K562 (cell line): ENCODE data around the gene ELOVL4. TPM values are rescaled to one million over a fixed set of nuclear protein-coding genes. Genes with fewer than 3 reads are reported as not detected.

Experiments used
- ATAC-seq: fragments of 200-7000 bp; cut with Tn5 transposase; 3 replicates; pipeline ENCODE4 v1.9.1; 2020; ENCODE audit warnings: moderate library complexity
- BruUV-seq: library from RNA; stranded (reverse); fragments of 400-500 nt; replicated peaks from 2 replicates; lab custom pipeline; 2021; lab: Mats Ljungman, UMichigan
- CTCF ChIA-PET: fragments of 300-600 bp; formaldehyde crosslinking; extraction: SDS; loops from one replicate; lab custom pipeline; 2021; ENCODE audit warnings: low intra/inter-chr PET ratio; lab: Yijun Ruan, JAX
- POLR2A ChIA-PET: fragments of 300-600, 350-650 bp; sonication (Branson Sonifier 250); formaldehyde crosslinking; extraction: SDS; loops from one replicate; lab custom pipeline; 2021; ENCODE audit warnings: antibody characterized with exemption, inconsistent platforms; lab: Yijun Ruan, JAX
- DNase-seq, 4 experiments: peaks; one replicate each; pipeline versions ENCODE4 v3.0.0 to v3.0.0-alpha.2; 2011 to 2018; ENCODE audit warnings: low spot score in 3 of 4, mixed read lengths in 3 of 4; ENCODE audit errors: extremely low read depth in 1 of 4
- FAIRE-seq: peaks from 2 replicates; lab custom pipeline; 2011; peaks lifted over from hg19 to GRCh38; lab: Jason Lieb, UNC
- H2AFZ ChIP-seq: 2 replicates; pipeline ENCODE4 v1.6.0; 2011; ENCODE audit warnings: low read depth, low read length, control low read depth, inconsistent platforms
- H3K27ac ChIP-seq: fragments of 200-600 bp; 3 replicates; pipeline ENCODE4 v1.8.0; 2011; ENCODE audit warnings: low read depth, mild to moderate bottlenecking, control low read depth, inconsistent platforms, low read length, moderate library complexity, mixed read lengths; ENCODE audit errors: extremely low read depth
- H3K27me3 ChIP-seq, 2 experiments: fragments of 300-600 bp in 1 of 2; 2 replicates in 1 of 2; 3 replicates in 1 of 2; pipeline versions ENCODE4 v1.6.0 to v1.8.0; 2011; ENCODE audit warnings: inconsistent platforms in 2 of 2, low read length in 2 of 2, mild to moderate bottlenecking in 1 of 2, mixed read lengths in 1 of 2, moderate library complexity in 1 of 2; ENCODE audit not compliant: control insufficient read depth in 2 of 2, insufficient read depth in 2 of 2
- H3K36me3 ChIP-seq: fragments of 300-600 bp; 3 replicates; pipeline ENCODE4 v1.8.0; 2011; ENCODE audit warnings: mild to moderate bottlenecking, low read length, inconsistent platforms; ENCODE audit not compliant: control insufficient read depth, insufficient read depth
- H3K4me1 ChIP-seq, 2 experiments: fragments of 200-600 bp in 1 of 2; replicated peaks in 1 of 2; 2 replicates in 1 of 2; 3 replicates in 1 of 2; pipeline versions ENCODE4 v1.5.1 to v1.8.0; 2011; ENCODE audit warnings: inconsistent platforms in 2 of 2, low read length in 2 of 2, mild to moderate bottlenecking in 1 of 2, mixed read lengths in 1 of 2, moderate library complexity in 1 of 2; ENCODE audit not compliant: control insufficient read depth in 2 of 2, insufficient read depth in 2 of 2
- H3K4me2 ChIP-seq: 2 replicates; pipeline ENCODE4 v1.6.1; 2011; ENCODE audit warnings: low read length, control low read depth, inconsistent platforms, mixed read lengths; ENCODE audit not compliant: insufficient read depth
- H3K4me3 ChIP-seq: fragments of 200-600 bp; sonication (generic), shearing (Covaris generic); 2 replicates; pipeline ENCODE4 v1.5.1; 2016; ENCODE audit warnings: control low read depth, inconsistent platforms
- H3K79me2 ChIP-seq: fragments of 200-600 bp; 3 replicates; pipeline ENCODE4 v1.8.0; 2011; ENCODE audit warnings: low read length, inconsistent platforms; ENCODE audit not compliant: control insufficient read depth, insufficient read depth
- H3K9ac ChIP-seq, 2 experiments: 2 replicates each; pipeline versions ENCODE4 v1.6.0 to v1.6.1; 2011; ENCODE audit warnings: low read depth in 2 of 2, low read length in 2 of 2, control low read depth in 1 of 2, inconsistent platforms in 1 of 2, mild to moderate bottlenecking in 1 of 2, mixed read lengths in 1 of 2; ENCODE audit not compliant: insufficient read depth in 1 of 2
- H3K9me1 ChIP-seq: one replicate; pipeline ENCODE4 v1.6.0; 2011; ENCODE audit warnings: inconsistent platforms, mild to moderate bottlenecking, low read length, moderate library complexity; ENCODE audit not compliant: control insufficient read depth, insufficient read depth
- H3K9me3 ChIP-seq: replicated peaks from 2 replicates; pipeline ENCODE4 v1.5.1; 2011; ENCODE audit warnings: low read depth, low read length, inconsistent platforms; ENCODE audit not compliant: control insufficient read depth, insufficient read depth
- H4K20me1 ChIP-seq: replicated peaks from 2 replicates; pipeline ENCODE4 v1.6.1; 2011; ENCODE audit warnings: low read length, inconsistent platforms, mixed read lengths; ENCODE audit not compliant: control insufficient read depth, insufficient read depth
- CHD2 ChIP-seq: IDR thresholded peaks from 2 replicates; pipeline ENCODE4 v1.6.1; 2011; ENCODE audit warnings: low read depth, low read length
- CREBBP ChIP-seq: IDR thresholded peaks from one replicate; pipeline ENCODE4 v1.6.1; 2012; ENCODE audit warnings: low read depth, mild to moderate bottlenecking, control low read depth, inconsistent platforms, low read length
- DPF2 ChIP-seq: fragments of 450-650 bp; IDR thresholded peaks from 2 replicates; pipeline ENCODE4 v1.6.1; 2016
- FOXA1 ChIP-seq: fragments of 450-650 bp; IDR thresholded peaks from 2 replicates; pipeline ENCODE4 v1.6.1; 2016; ENCODE audit warnings: mild to moderate bottlenecking, borderline replicate concordance
- MIER1 ChIP-seq: fragments of 450-650 bp; IDR thresholded peaks from 2 replicates; pipeline ENCODE4 v1.6.1; 2016; ENCODE audit warnings: antibody characterized with exemption, mild to moderate bottlenecking, low read depth
- SMARCC2 ChIP-seq: fragments of 450-650 bp; IDR thresholded peaks from 2 replicates; pipeline ENCODE4 v1.6.1; 2017; ENCODE audit warnings: antibody characterized with exemption, moderate library complexity, mild to moderate bottlenecking, low read depth
- SRSF7 ChIP-seq: fragments of 200-400 bp; formaldehyde crosslinking; optimal IDR thresholded peaks from 2 replicates; pipeline ENCODE3; 2017; ENCODE audit warnings: mild to moderate bottlenecking, low read depth, low read length
- WGBS: fragments of 100-300 bp; shearing (Covaris generic); methylation state at CpG from one replicate; pipeline ENCODE4 v1.1.6; 2016; ENCODE audit warnings: low coverage, mixed read lengths; ENCODE audit not compliant: insufficient coverage; ENCODE audit errors: missing lambda C conversion rate; 5-methylcytosine and 5-hydroxymethylcytosine counted together
- in situ Hi-C: fragments of 300-500 bp; cut with MboI; formaldehyde crosslinking; loops from 4 replicates; pipeline ENCODE4 v1.15.0; 2018; ENCODE audit warnings: inconsistent platforms, mixed read lengths
- intact Hi-C: fragments of 100-400 bp; cut with micrococcal nuclease; formaldehyde crosslinking; loops from 2 replicates; pipeline ENCODE4 v1.14.2; 2022
- polyA plus RNA-seq, 8 experiments: library from polyadenylated mRNA; depleted of rRNA in 4 of 8; stranded (reverse) in 5 of 8; unstranded in 3 of 8; fragments of >200 nt; fragmentation: Nextera tagmentation in 2 of 8; fragmentation: Illumina TruSeq in 1 of 8; extraction: Ambion mirVana in 2 of 8; extraction: Trizol in 1 of 8; gene quantifications; 2 replicates each; pipeline versions ENCODE4 v1.2.1 to v1.2.3, GENCODE V29; 2011 to 2014; ENCODE audit warnings: inconsistent platforms in 1 of 8, missing spikeins in 1 of 8
- total RNA-seq, 7 experiments: library from RNA; depleted of rRNA in 6 of 7; stranded (reverse); fragments of >200 nt in 6 of 7; fragmentation: Illumina TruSeq in 2 of 7; extraction: Trizol in 2 of 7; gene quantifications; 2 replicates each; pipeline versions ENCODE4 v1.2.1 to v1.2.3, GENCODE V29; 2011 to 2021; ENCODE audit warnings: low replicate concordance in 1 of 7
- TF ChIP-seq, protein P1 (sequence below): sonication (generic); formaldehyde crosslinking; IDR thresholded peaks from 2 replicates; pipeline ENCODE4 v1.8.0; 2022; ENCODE audit warnings: mild to moderate bottlenecking, missing genetic modification reagents

ELOVL4 gene
- total and polyA plus RNA-seq, 9 of the 15 experiments (the other 6 are each of a cell fraction or from before 2014, with no cell fraction given): not detected

DNA sequence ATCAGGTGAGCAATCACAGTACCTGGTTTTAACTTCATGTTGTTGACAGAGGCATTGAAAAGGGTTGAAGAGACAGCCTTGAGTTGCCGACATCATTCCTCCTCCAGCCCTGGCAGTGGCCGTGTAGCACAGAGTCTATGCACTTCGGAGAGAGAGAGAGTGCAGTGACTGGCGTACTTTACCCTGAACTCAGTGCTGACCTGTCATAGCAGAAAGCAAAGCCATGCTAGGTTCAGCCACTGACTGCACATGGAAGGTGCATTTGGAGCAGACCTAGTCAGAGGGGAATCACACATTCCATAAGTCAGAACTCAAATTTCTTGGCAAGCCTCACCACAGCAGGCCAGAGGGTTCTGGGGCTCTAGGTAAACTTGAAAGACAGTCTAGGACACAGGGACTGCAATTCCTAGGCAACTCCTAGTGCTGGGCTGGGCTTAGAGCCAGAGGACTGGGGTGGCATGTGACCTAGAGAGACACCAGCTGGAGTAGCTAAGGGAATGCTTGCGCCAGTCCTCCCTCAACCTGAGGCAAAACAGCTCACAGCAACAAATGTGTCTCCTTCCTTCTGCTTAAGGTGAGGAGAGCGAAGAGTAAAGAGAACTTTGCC lies 69.1 kb downstream of the ELOVL4 start:
- Histone ChIP-seq H3K9ac (no peak overlapping the region), H3K4me3 (no peak overlapping the region), H3K4me2 (no peak overlapping the region), H3K9me1 (no peaks in the 10 kb centered on the region), H2AFZ (no peak overlapping the region), H3K36me3 (no peaks in the 10 kb centered on the region), H3K4me1 (no peaks in the 10 kb centered on the region), H3K79me2 (no peaks in the 10 kb centered on the region), H4K20me1 (no peaks in the 10 kb centered on the region), H3K27ac (no peak overlapping the region), H3K9me3 (no peaks in the 10 kb centered on the region), H3K27me3 (peaks cover 0 to 2% of the 10 kb centered on the region in 2 experiments; a peak in 2 of 5 replicates)
- CTCF ChIA-PET: no interaction called here
- POLR2A ChIA-PET: no interaction called here
- no peak for TF ChIP-seq SMARCC2
- TF ChIP-seq CHD2: no peak
- TF ChIP-seq FOXA1: no peak
- TF ChIP-seq CREBBP: no peak
- TF ChIP-seq SRSF7: no peak
- no peak for TF ChIP-seq DPF2
- TF ChIP-seq, protein P1, sequence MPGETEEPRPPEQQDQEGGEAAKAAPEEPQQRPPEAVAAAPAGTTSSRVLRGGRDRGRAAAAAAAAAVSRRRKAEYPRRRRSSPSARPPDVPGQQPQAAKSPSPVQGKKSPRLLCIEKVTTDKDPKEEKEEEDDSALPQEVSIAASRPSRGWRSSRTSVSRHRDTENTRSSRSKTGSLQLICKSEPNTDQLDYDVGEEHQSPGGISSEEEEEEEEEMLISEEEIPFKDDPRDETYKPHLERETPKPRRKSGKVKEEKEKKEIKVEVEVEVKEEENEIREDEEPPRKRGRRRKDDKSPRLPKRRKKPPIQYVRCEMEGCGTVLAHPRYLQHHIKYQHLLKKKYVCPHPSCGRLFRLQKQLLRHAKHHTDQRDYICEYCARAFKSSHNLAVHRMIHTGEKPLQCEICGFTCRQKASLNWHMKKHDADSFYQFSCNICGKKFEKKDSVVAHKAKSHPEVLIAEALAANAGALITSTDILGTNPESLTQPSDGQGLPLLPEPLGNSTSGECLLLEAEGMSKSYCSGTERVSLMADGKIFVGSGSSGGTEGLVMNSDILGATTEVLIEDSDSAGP (CRISPR knock-in tag): no peak
- TF ChIP-seq MIER1: no peak
- whole genome bisulfite sequencing: 0% methylated on average over 6 of the region's 6 CpGs
- no TSS peak for BruUV-seq
- in situ Hi-C loops: no loop called here
- intact Hi-C loops: no loop called here
- FAIRE-seq (no peak), ATAC-seq (no peak), DNase-seq (no peak)
